Activated T-helper 1 cell treated with anti-CD3 and anti-CD28 coated beads, Interleukin-2, amount 50 U/mL, for 16 hours (primary cell): ENCODE data around the gene FBLIM1.
"Not testable (repeated sequence)": the region's sequence is repeated elsewhere in the genome, so short reads cannot be mapped to it uniquely, and the experiment has no call there.

Experiments
- DNase-seq, 2 donors: peaks; one replicate each; pipeline ENCODE4 v3.0.0-alpha.2; 2020; ENCODE audit warnings: low read depth in 1 of 2, low spot score in 1 of 2

Gene FBLIM1

DNA sequence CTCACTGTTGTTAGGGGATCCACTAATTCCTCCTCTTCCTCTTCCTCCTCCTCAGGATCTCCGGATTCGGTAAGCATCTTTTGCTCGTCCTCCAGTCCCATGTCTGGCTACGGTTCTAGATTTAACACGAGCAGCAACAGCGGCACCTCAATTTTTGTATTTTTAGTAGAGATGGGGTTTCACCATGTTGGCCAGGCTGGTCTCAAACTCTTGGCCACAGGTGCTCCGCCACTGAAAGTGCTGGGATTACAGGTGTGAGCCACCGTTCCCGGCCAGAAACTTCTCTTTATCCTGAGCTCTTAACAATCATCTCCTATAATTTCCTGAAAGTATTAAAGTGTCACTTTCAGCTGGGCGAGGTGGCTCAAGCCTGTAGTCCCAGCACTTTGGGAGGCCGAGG lies 49.0 kb downstream of the FBLIM1 start, which contains the start of gene UQCRHL:
Gene UQCRHL (minus strand): TSS at position 101 of the 400 bp plus-strand sequence. CDS start 0 bp downstream, at position 101.
- DNase-seq: not testable (repeated sequence)

DNA sequence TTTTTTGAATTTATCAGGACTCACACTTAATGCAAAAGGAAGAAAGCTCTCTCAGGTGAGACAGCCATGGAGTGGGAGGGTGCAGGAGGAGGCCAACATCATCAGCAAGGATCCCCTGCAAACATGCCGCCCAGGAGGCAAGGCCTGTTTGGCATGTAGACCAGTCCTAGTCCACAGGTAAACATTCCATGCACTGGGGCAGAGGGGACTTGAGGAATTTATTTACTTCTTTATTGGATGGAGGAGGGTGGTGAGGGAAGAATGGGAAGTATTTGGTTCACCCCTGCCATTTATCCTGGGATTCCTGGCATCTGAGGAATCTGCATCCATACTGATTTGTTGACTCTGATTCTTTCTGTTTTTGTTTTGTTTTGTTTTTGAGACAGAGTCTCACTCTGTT lies 50.4 kb downstream of the FBLIM1 start:
- DNase-seq: no peak

GRCh38 chr1:15810073-15810472 lies 51.5 kb downstream of the FBLIM1 start:
- DNase-seq: no peak

DNA sequence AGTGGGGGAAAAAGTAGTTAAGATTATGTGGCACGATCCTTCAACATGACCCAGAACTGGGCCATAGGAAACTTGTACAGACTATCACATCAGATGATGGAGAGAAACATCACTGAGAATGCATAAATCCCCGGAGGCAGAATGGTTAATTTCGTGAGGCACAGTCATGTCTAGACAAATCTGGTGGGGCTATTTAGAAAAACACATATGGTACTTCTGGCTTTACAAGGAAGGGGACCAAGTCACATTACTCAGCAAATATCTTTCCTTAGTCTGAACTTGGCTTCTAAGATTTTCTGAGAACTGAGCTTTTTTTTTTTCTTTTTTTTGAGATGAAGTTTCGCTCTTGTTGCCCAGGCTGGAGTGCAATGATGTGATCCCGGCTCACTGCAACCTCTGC lies 58.1 kb downstream of the FBLIM1 start:
- no peak for DNase-seq

DNA sequence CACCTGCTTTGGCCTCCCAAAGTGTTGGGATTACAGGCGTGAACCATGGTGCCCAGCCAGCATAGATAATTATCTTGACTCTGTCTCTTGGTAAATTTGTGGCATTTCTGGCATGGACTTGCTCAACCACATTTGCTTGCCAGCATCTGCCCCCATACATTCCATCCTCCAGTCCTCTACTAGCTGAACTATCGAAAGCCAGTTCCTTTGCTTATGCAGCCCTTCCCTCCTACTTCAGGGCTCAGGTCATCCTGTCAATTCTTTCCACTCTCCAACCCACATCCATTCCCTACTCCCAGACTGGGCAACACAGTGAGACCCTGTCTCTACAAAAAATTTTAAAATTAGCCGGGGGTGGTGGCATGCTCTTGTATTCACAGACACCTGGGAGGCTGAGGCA lies 61.9 kb downstream of the FBLIM1 start:
- no peak for DNase-seq

- DNase-seq: no peak
These were observed 67.2 kb downstream of the FBLIM1 start for GRCh38 chr1:15825800-15826199.

- DNase-seq: no peak
These were observed 68.4 kb downstream of the FBLIM1 start for GRCh38 chr1:15826810-15827507.

DNA sequence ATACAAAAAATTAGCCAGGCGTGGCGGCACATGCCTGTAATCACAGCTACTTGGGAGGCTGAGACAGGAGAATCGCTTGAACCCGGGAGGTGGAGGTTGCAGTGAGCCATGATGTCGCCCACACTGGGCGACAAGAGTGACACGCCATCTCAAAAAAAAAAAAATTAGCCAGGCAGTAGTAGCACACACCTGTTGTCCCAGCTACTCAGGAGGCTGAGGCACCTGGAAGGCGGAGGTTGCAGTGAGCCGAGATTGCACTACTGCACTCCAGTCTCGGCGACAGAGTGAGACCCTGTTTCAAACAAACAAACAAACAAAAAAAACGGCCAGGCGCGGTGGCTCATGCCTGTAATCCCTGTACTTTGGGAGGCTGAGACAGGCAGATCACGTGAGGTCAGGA lies 69.0 kb downstream of the FBLIM1 start:
- not testable (repeated sequence) for DNase-seq

DNA sequence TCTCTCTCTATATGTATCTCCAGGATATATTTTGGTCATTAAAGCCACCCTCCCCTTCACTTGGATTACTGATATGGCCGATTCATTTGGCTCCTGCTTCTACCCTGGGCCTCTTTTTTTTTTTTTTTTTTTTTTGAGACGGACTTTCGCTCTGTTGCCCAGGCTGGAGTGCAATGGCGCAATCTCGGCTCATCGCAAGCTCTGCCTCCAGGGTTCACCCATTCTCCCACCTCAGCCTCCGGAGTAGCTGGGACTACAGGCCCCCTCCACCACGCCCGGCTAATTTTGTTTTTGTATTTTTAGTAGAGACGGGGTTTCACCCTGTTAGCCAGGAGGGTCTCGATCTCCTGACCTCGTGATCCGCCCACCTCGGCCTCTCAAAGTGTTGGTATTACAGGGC lies 70.3 kb downstream of the FBLIM1 start:
- not testable (repeated sequence) for DNase-seq

GRCh38 chr1:15830258-15830657 lies 71.7 kb downstream of the FBLIM1 start:
- no peak for DNase-seq

DNA sequence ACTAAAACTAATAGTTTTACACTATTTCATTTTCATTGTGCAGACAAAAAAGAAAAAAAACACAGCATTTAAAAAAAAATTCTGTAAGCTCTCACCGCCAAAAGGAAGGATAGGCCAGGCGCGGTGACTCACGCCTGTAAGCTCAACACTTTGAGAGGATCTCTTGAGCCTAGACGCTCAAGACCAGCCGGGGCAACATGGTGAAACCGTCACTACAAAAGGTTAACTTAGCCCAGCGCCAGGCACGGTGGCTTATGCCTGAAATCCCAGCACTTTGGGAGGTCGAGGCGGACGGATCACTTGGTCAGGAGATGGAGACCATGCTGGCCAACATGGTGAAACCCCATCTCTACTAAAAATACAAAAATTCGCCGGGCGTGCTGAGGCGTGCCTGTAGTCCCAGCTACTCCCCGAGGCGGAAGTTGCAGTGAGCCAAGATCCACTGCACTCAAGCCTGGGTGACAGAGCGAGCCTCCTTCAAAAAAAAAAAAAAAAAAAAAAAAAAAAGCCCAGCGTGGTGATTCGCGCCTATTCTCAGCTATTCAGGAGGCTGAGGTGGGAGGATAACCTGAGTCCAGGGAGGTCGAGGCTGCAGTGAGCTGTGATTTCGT lies 74.6 kb downstream of the FBLIM1 start:
- DNase-seq: peak in 1 of 2 donors; percentile 26

DNA sequence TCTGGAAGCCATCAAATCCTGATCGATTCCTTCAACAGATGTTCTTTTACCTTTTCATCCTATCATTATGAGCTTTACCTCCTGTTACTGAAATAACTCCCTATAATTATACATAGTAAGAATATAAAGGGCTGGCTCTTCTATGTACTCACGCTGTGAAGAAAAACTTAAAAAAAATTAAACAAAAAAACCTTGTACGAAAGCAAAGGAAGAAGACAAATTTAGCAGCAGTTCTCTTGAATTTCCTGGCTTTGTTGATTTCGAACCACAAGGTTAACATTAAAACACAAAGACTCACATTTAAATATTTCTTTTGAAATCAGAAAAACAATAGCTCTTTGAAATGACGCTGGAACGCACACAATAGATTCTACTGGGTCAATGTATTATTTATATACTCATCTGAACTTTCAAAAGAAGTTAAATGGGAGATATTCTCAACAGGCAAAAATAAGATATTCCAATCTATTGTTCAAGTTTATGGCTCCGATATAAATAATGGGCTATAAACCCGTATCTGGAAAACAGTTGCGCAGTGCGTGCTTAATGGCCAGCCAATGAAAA lies 75.3 kb downstream of the FBLIM1 start:
- no peak for DNase-seq

- peak; percentile 65 to 84 for DNase-seq
These were observed 76.0 kb downstream of the FBLIM1 start for GRCh38 chr1:15834406-15835204.

- DNase-seq: no peak
These were observed 76.7 kb downstream of the FBLIM1 start for GRCh38 chr1:15835205-15835740.

DNA sequence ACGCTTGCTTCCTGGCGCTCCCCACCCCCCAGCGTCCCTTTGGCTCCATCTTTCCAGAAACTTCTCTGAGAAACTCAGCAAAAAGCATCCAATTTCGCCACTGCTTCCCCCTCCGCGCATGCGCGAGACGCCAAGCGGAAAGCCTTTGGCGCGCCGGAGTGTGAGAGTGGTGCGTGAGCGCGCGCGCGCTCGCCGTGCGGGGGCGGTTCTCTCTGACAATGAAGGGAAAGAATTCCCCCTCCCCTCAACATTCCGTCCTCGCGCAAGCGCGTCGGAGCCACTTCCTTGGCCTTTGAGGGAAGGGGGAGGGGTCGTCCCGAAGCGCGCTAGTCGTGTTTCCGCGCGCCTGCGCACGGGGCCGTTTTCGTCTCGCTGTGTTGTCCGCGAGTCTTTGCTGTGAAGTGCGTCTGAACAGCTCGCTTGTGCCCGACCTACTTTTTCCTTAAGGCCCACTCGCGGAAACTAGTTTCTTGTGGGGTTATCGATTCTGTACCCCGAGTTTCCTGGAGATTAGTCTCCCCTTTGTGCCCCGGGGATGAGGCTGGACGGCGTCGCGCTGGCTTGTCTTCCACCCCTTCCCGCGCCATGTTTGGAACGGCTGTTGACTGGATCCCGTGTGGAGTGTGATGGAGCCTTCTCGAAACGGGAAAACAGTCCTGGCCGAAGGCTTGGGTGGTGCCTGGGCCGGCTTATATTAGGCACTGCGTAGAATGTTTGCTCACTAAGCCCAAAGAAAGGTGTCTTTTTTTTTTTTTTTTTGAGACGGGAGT lies 77.3 kb downstream of the FBLIM1 start:
- peak; percentile 97 to 99 for DNase-seq
